Suprapubic skin (tissue), 4 donors: Measurements from ENCODE around the gene BBS12. TPM values are rescaled to one million over a fixed set of nuclear protein-coding genes. Genes with fewer than 3 reads are reported as not detected.
A peak's percentile ranks its signal among the peaks of the same experiment; 100 is the strongest.

Source experiments
- DNase-seq, 2 donors: peaks; one replicate each; pipeline ENCODE4 v3.0.0-alpha.2; 2019; ENCODE audit warnings: low spot score in 2 of 2
- H3K27ac ChIP-seq: fragments of 200-600 bp; sonication (generic); one replicate; pipeline ENCODE4 v1.5.1; 2019
- H3K27me3 ChIP-seq: fragments of 200-600 bp; sonication (generic); one replicate; pipeline ENCODE4 v1.5.1; 2019
- H3K36me3 ChIP-seq: fragments of 200-600 bp; sonication (generic); one replicate; pipeline ENCODE4 v1.5.1; 2019
- H3K4me1 ChIP-seq: fragments of 200-600 bp; sonication (generic); one replicate; pipeline ENCODE4 v1.5.1; 2019
- H3K4me3 ChIP-seq: fragments of 200-600 bp; sonication (generic); one replicate; pipeline ENCODE4 v1.5.1; 2019; ENCODE audit warnings: mild to moderate bottlenecking
- H3K9me3 ChIP-seq: fragments of 200-600 bp; sonication (generic); one replicate; pipeline ENCODE4 v1.5.1; 2019
- EP300 ChIP-seq: sonication (generic); formaldehyde crosslinking; IDR thresholded peaks from one replicate; pipeline ENCODE4 v1.6.1; 2017; ENCODE audit warnings: antibody characterized with exemption
- POLR2A ChIP-seq, 2 donors: fragments of 450-650 bp; IDR thresholded peaks; one replicate each; pipeline ENCODE4 v1.6.1; 2017; ENCODE audit warnings: antibody characterized with exemption in 2 of 2, mild to moderate bottlenecking in 2 of 2, moderate library complexity in 2 of 2
- POLR2AphosphoS5 ChIP-seq, 3 donors: sonication (generic); formaldehyde crosslinking; IDR thresholded peaks; one replicate each; pipeline ENCODE4 v1.6.1; 2017; ENCODE audit warnings: antibody characterized with exemption in 3 of 3
- WGBS: methylation state at CpG from one replicate; pipeline ENCODE4 v1.1.5; 2018; 5-methylcytosine and 5-hydroxymethylcytosine counted together
- total RNA-seq, 4 donors: library from RNA; depleted of rRNA; stranded (reverse); fragments of >200 nt; gene quantifications; one replicate each; pipeline ENCODE4 v1.1.0, GENCODE V29; 2016
- TF ChIP-seq, protein P1 (sequence below), 2 donors: fragments of 200-600 bp in 1 of 2; fragments of 450-650 bp in 1 of 2; sonication (generic) in 1 of 2; IDR thresholded peaks; one replicate each; pipeline ENCODE4 v1.5.1; 2016 to 2019; ENCODE audit warnings: antibody characterized with exemption in 2 of 2, mild to moderate bottlenecking in 1 of 2, moderate library complexity in 1 of 2

Gene BBS12
- total RNA-seq, 4 donors from 2014 or later = 0.70 to 1.9 (median 0.92) TPM

GRCh38 chr4:122722256-122722655 lies 10.2 kb upstream of the BBS12 start:
- WGBS = 79% methylated on average over 1 of the region's 1 CpG
- Histone ChIP-seq H3K27ac (no peak overlapping the region), H3K9me3 (no peaks in the 10 kb centered on the region), H3K27me3 (peaks cover 3% of the 10 kb centered on the region), H3K4me3 (no peak overlapping the region), H3K36me3 (no peaks in the 10 kb centered on the region), H3K4me1 (no peaks in the 10 kb centered on the region)
- TF ChIP-seq, protein P1, sequence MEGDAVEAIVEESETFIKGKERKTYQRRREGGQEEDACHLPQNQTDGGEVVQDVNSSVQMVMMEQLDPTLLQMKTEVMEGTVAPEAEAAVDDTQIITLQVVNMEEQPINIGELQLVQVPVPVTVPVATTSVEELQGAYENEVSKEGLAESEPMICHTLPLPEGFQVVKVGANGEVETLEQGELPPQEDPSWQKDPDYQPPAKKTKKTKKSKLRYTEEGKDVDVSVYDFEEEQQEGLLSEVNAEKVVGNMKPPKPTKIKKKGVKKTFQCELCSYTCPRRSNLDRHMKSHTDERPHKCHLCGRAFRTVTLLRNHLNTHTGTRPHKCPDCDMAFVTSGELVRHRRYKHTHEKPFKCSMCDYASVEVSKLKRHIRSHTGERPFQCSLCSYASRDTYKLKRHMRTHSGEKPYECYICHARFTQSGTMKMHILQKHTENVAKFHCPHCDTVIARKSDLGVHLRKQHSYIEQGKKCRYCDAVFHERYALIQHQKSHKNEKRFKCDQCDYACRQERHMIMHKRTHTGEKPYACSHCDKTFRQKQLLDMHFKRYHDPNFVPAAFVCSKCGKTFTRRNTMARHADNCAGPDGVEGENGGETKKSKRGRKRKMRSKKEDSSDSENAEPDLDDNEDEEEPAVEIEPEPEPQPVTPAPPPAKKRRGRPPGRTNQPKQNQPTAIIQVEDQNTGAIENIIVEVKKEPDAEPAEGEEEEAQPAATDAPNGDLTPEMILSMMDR (IDR thresholded peaks at IDR 0.05) = no peak
- TF ChIP-seq POLR2AphosphoS5 (IDR thresholded peaks at IDR 0.05) (no peak), EP300 (no peak), POLR2A (IDR thresholded peaks at IDR 0.05) (no peak)
- no peak for DNase-seq

DNA sequence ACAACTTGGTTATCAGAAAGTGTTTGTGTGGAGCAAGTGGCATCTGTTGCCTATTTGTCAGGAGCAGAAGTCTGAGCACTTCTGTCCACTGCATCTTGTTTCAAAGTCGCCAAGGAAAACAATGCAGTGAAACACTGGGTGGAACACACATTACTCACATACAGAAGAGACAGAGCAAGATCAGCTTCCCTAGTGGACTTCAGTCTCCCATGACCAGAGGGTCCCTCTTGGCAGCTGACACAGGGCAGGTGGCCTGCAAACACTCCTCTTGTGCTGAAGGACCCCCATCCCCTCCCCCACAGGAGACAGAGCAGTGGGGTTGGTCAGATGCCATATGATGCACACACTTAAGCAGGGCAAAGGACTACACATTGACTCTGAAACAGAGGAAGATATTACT lies 3.6 kb upstream of the BBS12 start:
- WGBS = 90% methylated on average over 1 of the region's 1 CpG
- TF ChIP-seq, protein P1 (IDR thresholded peaks at IDR 0.05) = no peak
- TF ChIP-seq POLR2A (IDR thresholded peaks at IDR 0.05) (no peak), EP300 (no peak), POLR2AphosphoS5 (IDR thresholded peaks at IDR 0.05) (no peak)
- Histone ChIP-seq H3K36me3 (no peaks in the 10 kb centered on the region), H3K9me3 (no peaks in the 10 kb centered on the region), H3K27me3 (peaks cover 3% of the 10 kb centered on the region), H3K4me1 (peaks cover 14% of the 10 kb centered on the region), H3K27ac (no peak overlapping the region), H3K4me3 (no peak overlapping the region)
- no peak for DNase-seq

- TF ChIP-seq, protein P1 (IDR thresholded peaks at IDR 0.05) = no peak
- TF ChIP-seq POLR2A (IDR thresholded peaks at IDR 0.05) (no peak), POLR2AphosphoS5 (IDR thresholded peaks at IDR 0.05) (no peak), EP300 (no peak)
- WGBS = 61% methylated on average over 2 of the region's 2 CpGs
- H3K27ac ChIP-seq = no peak overlapping the region
- H3K4me1 ChIP-seq = peaks cover 14% of the 10 kb centered on the region
- no peaks in the 10 kb centered on the region for H3K9me3 ChIP-seq
- no peaks in the 10 kb centered on the region for H3K27me3 ChIP-seq
- no peaks in the 10 kb centered on the region for H3K36me3 ChIP-seq
- DNase-seq = no peak
- peak overlapping the region; percentile 62 for H3K4me3 ChIP-seq
Observed at GRCh38 chr4:122731676-122732075, 828 bp upstream of the BBS12 start.

DNA sequence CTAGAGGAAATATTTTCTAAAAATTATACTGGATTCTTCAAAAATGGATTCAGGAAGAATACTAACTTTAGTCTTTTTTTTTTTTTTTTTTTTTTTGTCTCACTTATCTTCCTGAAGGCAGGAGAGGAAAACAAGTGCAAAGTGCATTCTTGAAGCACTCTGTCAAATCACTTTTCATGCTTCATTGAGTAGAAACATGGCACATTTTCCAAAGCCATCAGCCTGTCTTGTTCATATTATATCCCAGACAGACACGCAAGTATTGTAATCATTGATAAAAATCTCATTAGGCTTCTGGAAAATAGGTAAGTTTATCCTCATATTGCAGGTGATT lies 1.2 kb downstream of the BBS12 start:
- TF ChIP-seq EP300 (no peak), POLR2AphosphoS5 (IDR thresholded peaks at IDR 0.05) (no peak), POLR2A (IDR thresholded peaks at IDR 0.05) (no peak)
- TF ChIP-seq, protein P1 (IDR thresholded peaks at IDR 0.05) = no peak
- DNase-seq = no peak
- WGBS = 97% methylated on average over 1 of the region's 1 CpG
- H3K27ac ChIP-seq = peak overlapping the region; percentile 90
- H3K36me3 ChIP-seq = no peaks in the 10 kb centered on the region
- peaks cover 14% of the 10 kb centered on the region for H3K4me1 ChIP-seq
- H3K9me3 ChIP-seq = no peaks in the 10 kb centered on the region
- peak overlapping the region; percentile 62 for H3K4me3 ChIP-seq
- H3K27me3 ChIP-seq = no peaks in the 10 kb centered on the region

DNA sequence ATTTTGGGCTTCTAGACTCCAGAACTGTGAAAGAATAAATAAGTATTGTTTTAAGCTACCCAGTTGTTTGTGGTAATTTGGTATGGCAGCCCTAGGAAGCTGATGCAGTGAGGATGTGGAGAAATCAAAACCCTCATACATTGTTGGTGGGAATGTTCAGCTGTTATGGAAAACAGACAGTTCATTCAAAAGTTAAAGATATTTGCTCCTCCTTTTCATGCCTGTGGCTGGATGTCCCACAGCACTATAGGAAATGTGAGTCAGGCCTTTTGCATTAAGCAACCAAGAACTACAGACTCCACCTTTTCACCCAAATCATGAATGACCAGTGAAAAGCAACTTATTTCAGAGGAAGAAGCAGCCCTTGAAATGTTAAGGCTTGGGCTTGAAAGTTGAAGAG lies 6.7 kb downstream of the BBS12 start:
- Histone ChIP-seq H3K27ac (no peak overlapping the region), H3K4me1 (no peaks in the 10 kb centered on the region), H3K4me3 (no peak overlapping the region), H3K9me3 (no peaks in the 10 kb centered on the region), H3K27me3 (no peaks in the 10 kb centered on the region), H3K36me3 (peaks cover 8% of the 10 kb centered on the region)
- no peak for DNase-seq
- TF ChIP-seq EP300 (no peak), POLR2A (IDR thresholded peaks at IDR 0.05) (no peak), POLR2AphosphoS5 (IDR thresholded peaks at IDR 0.05) (no peak)
- TF ChIP-seq, protein P1 (IDR thresholded peaks at IDR 0.05) = no peak
